ENCODE measurements around the gene PDE1C. TPM values are rescaled to one million over a fixed set of nuclear protein-coding genes. Genes with fewer than 3 reads are reported as not detected.

The PDE1C gene
- total RNA-seq, 1 donor from 2014 or later: 54.6 TPM

- H3K9me3 Mint-ChIP-seq (ENCODE audit: low read depth): peaks cover 10% of the 10 kb centered on the region
- no peak overlapping the region for H3K27ac Mint-ChIP-seq (ENCODE audit: unreplicated experiment)
- H3K4me3 Mint-ChIP-seq (ENCODE audit: unreplicated experiment): no peak overlapping the region
- H3K27me3 Mint-ChIP-seq (ENCODE audit: low read depth): no peaks in the 10 kb centered on the region
- peaks cover 10% of the 10 kb centered on the region for H3K36me3 Mint-ChIP-seq (ENCODE audit: low read depth)
- DNase-seq (ENCODE audit: low spot score): no peak
- peaks cover 26% of the 10 kb centered on the region for H3K4me1 Mint-ChIP-seq (ENCODE audit: low read depth)
- no peak for TF ChIP-seq CTCF (IDR thresholded peaks at IDR 0.05)
These were observed 94.7 kb downstream of the PDE1C start for GRCh38 chr7:31975546-31975945.

- Mint-ChIP-seq H3K4me1 (ENCODE audit: low read depth) (peaks cover 25% of the 10 kb centered on the region), H3K27me3 (ENCODE audit: low read depth) (no peaks in the 10 kb centered on the region), H3K36me3 (ENCODE audit: low read depth) (peaks cover 10% of the 10 kb centered on the region), H3K4me3 (ENCODE audit: unreplicated experiment) (no peak overlapping the region), H3K27ac (ENCODE audit: unreplicated experiment) (no peak overlapping the region), H3K9me3 (ENCODE audit: low read depth) (peaks cover 10% of the 10 kb centered on the region)
- TF ChIP-seq CTCF (IDR thresholded peaks at IDR 0.05): no peak
- no peak for DNase-seq (ENCODE audit: low spot score)
These were observed 95.9 kb downstream of the PDE1C start for GRCh38 chr7:31974351-31974750.

DNA sequence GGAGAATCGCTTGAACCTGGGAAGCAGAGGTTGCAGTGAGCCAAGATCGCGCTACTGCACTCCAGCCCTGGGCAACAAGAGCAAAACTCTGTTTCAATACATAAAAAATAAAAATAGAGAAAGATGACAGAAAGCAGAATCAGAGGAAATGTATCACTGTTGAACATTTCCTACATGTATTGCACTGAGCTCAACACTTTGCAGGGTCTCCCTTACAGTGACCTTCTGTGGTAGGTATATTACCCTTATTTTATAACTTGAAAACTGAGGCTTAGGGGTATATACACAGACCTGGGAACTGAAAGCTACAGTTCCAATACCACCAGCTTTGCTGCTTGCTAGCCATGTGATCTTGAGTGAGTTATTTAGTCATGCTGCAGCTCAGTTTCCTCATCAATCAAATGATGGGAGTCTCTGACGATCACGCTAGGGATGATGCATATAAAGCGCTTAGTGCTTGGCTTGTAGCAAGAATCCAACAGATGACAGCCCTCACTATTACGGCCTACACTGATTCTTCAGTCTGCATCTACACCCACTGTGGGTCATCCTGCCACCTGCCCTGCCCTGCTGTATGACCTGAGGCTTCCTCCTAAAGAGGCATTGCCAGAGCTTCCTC, 99.0 kb downstream of the PDE1C start:
- H3K4me1 Mint-ChIP-seq (ENCODE audit: low read depth): peaks cover 25% of the 10 kb centered on the region
- peaks cover 16% of the 10 kb centered on the region for H3K9me3 Mint-ChIP-seq (ENCODE audit: low read depth)
- DNase-seq (ENCODE audit: low spot score): no peak
- no peak overlapping the region for H3K27ac Mint-ChIP-seq (ENCODE audit: unreplicated experiment)
- TF ChIP-seq CTCF (IDR thresholded peaks at IDR 0.05): no peak
- H3K4me3 Mint-ChIP-seq (ENCODE audit: unreplicated experiment): no peak overlapping the region
- peaks cover 4% of the 10 kb centered on the region for H3K36me3 Mint-ChIP-seq (ENCODE audit: low read depth)
- H3K27me3 Mint-ChIP-seq (ENCODE audit: low read depth): no peaks in the 10 kb centered on the region

GRCh38 chr7:31970501-31970900, 99.7 kb downstream of the PDE1C start:
- Mint-ChIP-seq H3K4me1 (ENCODE audit: low read depth) (peaks cover 25% of the 10 kb centered on the region), H3K27me3 (ENCODE audit: low read depth) (no peaks in the 10 kb centered on the region), H3K9me3 (ENCODE audit: low read depth) (peaks cover 22% of the 10 kb centered on the region), H3K27ac (ENCODE audit: unreplicated experiment) (no peak overlapping the region), H3K36me3 (ENCODE audit: low read depth) (peaks cover 7% of the 10 kb centered on the region), H3K4me3 (ENCODE audit: unreplicated experiment) (no peak overlapping the region)
- TF ChIP-seq CTCF (IDR thresholded peaks at IDR 0.05): no peak
- DNase-seq (ENCODE audit: low spot score): no peak

DNA sequence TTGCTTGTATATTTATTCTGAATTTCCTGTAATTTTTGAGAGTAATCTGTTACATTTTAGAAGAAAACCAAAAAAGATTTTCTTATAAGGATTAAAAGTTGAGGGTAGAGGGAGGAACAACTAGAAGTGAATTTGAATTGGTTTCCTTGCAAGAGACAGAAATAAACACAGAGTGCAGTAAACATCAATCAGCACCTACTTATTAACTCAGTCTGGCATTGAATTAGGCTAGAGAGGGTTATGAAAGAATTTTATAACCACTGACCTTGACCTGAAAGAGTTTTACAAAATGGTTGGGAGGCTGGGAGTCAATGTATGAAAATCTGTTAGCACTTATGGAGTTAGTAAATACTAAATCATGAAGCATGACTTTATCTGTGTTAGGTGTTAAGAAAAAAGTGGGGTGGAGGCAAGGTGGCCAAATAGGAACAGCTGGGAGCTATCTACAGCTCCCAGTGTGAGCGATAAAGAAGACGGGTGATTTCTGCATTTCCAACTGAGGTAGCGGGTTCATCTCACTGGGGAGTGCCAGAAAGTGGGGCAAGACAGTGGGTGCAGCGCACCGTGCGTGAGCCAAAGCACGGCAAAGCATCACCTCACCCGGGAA, 106.5 kb downstream of the PDE1C start:
- H3K9me3 Mint-ChIP-seq (ENCODE audit: low read depth): peaks cover 27% of the 10 kb centered on the region

More for the DNA sequence above, 106.5 kb downstream of the PDE1C start:
- H3K36me3 Mint-ChIP-seq (ENCODE audit: low read depth): peaks cover 15% of the 10 kb centered on the region
- no peak for TF ChIP-seq CTCF (IDR thresholded peaks at IDR 0.05)
- peaks cover 18% of the 10 kb centered on the region for H3K4me1 Mint-ChIP-seq (ENCODE audit: low read depth)
- no peak overlapping the region for H3K4me3 Mint-ChIP-seq (ENCODE audit: unreplicated experiment)
- no peaks in the 10 kb centered on the region for H3K27me3 Mint-ChIP-seq (ENCODE audit: low read depth)
- H3K27ac Mint-ChIP-seq (ENCODE audit: unreplicated experiment): no peak overlapping the region
- DNase-seq (ENCODE audit: low spot score): no peak
